HG03521 (cell line): Measurements from ENCODE around the gene GAS6.

Source experiments
- ATAC-seq: cut with Tn5 transposase; IDR thresholded peaks from one replicate; pipeline ENCODE4 v1.9.1; 2021; ENCODE audit warnings: mild to moderate bottlenecking, moderate library complexity; ENCODE audit not compliant: unreplicated experiment

The GAS6 gene

GRCh38 chr13:113783200-113783881 is 80.5 kb downstream of the GAS6 start:
- ATAC-seq, result no peak

GRCh38 chr13:113782472-113782871 is 81.4 kb downstream of the GAS6 start:
- ATAC-seq, result no peak

DNA sequence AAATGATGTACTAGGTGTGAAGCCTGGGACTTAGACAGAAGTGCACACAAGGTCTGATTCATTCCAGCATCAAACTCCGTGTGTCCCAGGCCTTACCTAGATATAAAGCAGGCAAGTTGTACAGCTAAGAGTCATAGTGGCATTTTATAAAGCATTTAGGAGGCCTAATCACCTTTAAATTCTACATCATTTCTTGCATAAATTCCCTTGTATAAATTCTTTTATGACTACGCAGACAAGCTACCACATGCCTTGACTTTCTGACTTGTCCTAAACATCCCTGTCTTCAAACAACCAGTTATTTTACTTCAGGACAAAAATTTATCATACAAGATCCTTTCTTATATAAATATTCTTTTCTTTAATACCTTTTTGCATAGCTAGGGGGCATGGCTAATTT is 82.3 kb downstream of the GAS6 start:
- ATAC-seq, result no peak

DNA sequence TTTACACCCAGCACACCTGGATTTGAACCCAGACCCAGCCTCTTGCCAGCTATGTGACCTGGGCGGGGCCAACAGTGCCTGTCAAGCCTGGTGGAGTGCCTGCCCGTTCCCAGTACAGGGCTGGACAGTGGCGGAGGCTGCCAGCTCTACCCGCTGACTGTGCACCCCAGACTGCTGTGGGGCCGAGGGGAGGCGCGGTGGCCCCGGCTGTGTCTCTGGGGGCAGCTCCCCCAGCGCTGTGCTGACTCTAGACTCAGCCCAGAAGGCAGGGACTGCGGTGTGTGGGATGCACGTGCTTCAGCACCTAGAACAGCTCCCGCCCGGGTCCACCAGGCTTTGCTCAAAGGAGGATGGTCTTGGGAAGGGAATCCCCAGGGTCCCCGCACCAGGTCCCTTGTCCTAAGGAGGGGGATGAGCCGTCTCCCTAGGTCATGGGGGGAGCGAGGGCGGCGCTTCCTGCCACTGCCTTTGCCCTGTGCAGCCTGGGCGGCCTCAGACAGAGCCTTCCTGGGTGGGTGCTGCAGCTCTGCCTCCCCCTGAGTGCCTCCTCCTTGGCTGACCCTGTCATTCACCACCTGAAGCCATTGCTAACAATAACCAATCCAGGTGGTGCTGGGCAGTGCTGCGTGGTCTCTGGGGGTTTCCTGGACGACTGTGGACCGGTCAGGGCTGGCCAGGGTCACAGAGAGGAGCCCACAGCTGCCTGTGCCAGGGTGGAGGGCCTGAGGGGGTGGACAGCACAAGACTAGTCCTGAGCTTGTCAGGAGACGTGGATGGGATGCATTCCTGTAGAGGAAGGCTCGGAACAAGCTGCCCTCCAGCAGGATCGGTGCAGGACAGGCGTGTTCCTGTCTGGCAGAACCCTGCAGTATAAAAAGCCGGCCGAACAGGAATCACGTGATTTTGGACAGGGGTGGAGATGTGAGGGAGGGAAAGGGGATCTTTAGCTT is 86.3 kb downstream of the GAS6 start:
- ATAC-seq, result no peak

DNA sequence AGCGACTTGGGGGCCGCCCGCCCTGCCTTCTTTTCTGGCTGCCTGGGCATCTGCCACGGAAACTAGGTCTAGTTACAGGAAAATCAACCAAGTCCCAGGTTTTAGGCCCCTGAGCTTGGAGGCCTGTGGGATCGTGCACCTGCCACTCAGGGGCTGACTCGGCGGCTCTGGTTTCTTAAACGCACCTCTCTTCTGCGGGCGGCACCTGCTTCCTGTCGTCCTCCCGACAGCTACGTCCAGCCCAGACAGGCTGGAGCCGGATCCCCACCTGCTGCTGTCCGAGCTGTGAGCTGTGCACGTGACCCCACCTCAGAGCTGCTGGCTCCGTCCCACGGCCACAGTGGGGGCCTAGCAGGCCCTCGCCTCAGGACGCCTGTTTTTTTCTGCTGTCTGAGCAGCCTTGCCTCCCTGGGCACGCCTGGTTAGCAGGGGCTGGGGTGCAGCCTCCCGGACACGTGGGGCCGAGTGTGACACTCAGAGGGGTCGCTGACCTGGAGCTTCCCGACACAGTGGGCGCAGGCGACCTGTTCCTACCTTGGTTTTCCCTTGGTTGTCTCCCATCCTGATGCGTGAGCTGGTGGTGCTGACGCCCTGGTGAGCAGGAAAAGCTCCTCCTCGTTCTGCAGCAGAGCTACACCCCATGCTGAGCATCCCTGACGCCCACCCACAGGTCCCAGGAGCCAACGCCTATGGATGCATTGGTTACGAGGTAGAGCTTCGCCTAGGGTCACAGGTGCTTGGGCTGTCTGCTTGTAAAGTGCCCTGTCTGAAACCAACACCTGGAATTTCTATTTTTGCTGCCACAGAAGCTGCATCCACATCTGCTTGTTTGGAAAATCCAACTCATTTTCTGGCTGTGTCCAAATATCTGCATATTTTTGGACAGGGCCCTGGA is 87.4 kb downstream of the GAS6 start:
- no peak for ATAC-seq

- ATAC-seq, result no peak
These were observed 88.3 kb downstream of the GAS6 start for GRCh38 chr13:113775451-113776145.

DNA sequence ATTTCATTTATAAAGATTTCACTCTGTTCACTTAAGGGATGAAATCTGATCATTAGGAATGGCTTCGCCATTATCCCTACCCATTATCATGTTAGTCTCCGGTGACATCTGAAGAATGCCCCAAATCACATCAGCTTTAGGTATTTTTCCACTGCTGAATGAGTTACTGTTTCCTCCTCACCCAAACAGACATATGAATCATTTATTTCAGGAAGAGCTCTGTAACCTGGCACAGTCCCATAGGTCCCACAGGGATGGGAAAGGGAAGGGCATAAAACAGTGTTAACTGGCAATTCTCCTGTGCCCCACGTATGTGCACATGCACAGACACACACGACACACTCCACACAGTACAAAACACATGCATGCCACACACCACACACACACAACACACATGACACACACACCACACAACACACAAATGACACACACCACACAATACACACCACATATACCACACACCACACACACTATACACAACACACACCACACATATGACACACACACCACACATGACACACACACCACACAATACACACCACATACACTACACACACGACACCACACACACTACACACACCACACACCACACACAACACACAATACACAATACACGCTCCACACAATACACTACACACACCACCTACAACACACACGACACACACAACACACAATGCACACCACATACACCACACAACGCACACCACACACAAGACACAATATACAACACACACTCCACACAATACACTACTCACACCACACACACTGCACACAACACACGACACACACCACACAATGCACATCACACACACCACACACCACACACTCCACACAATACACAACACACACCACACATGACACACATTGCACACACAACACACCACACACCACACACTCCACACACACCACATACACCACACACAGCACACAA is 89.4 kb downstream of the GAS6 start:
- no peak for ATAC-seq

DNA sequence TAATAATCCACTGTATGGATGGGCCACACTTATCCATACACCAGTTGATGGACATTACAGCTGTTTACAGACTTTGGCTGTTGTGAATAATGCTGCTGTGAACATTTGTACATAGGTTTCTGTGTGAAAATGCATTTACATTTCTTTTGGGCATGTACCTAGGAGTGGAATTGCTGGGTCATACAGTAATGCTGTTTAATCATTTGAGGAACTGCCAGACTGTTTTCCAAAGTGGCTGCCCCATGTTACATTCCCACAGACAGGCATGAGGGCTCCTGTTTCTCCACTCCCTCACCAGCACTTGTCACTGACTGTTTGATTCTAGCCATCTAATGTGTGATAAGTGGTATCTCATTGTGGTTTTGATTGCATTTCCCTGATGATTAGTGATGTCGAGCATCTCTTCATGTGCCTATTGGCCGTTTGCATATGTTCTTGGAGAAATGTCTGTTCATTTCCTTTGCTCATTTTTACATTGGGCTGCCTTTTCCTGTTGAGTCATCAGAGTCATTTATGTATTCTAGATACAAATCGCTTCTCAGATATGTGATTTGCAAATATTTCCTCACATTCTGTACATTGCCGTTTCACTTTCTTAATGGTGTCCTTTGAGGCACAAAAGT is 92.1 kb downstream of the GAS6 start:
- ATAC-seq, result no peak

- ATAC-seq, result no peak
These were observed 92.9 kb downstream of the GAS6 start for GRCh38 chr13:113770937-113771336.
